Stimulated activated naive B cell treated with anti-CD40 and anti-IgM and Interleukin-4, amounts not matched to agents 10 μg/mL and 1 μg/mL and 100 μg/mL, for 72 hours (primary cell): Measurements from ENCODE around the gene VIM.
"Not testable (repeated sequence)": the region's sequence is repeated elsewhere in the genome, so short reads cannot be mapped to it uniquely, and the experiment has no call there.

Experiments used
- ATAC-seq, 2 donors: fragments of 150-1000 bp; cut with Tn5 transposase; replicated peaks; 2 replicates each; pipeline ENCODE4 v1.10.0; 2021; ENCODE audit warnings: moderate library complexity in 1 of 2
- DNase-seq: peaks from one replicate; pipeline ENCODE4 v3.0.0; 2021
- H3K27ac Mint-ChIP-seq: one replicate; pipeline ENCODE4 v1.8.0; 2022; ENCODE audit warnings: mild to moderate bottlenecking, mixed read lengths
- H3K27me3 Mint-ChIP-seq, 2 donors: one replicate each; pipeline ENCODE4 v1.8.0; 2022; ENCODE audit warnings: mixed read lengths in 2 of 2
- H3K36me3 Mint-ChIP-seq, 2 donors: one replicate each; pipeline ENCODE4 v1.8.0; 2022; ENCODE audit warnings: mixed read lengths in 2 of 2, mild to moderate bottlenecking in 1 of 2
- H3K4me1 Mint-ChIP-seq, 2 donors: one replicate each; pipeline ENCODE4 v1.8.0; 2022; ENCODE audit warnings: mixed read lengths in 2 of 2, mild to moderate bottlenecking in 1 of 2
- H3K4me3 Mint-ChIP-seq, 2 donors: one replicate each; pipeline ENCODE4 v1.8.0; 2022; ENCODE audit warnings: mild to moderate bottlenecking in 2 of 2, mixed read lengths in 2 of 2, moderate library complexity in 1 of 2
- H3K9me3 Mint-ChIP-seq, 2 donors: one replicate each; pipeline ENCODE4 v1.8.0; 2022; ENCODE audit warnings: mixed read lengths in 2 of 2, mild to moderate bottlenecking in 1 of 2

The VIM gene

GRCh38 chr10:17241611-17242333, 13.7 kb downstream of the VIM start:
- H3K36me3 Mint-ChIP-seq = peaks cover 0 to 9% of the 10 kb centered on the region in 2 donors
- peaks cover 6% of the 10 kb centered on the region in 2 donors for H3K27me3 Mint-ChIP-seq
- no peak overlapping the region for H3K4me3 Mint-ChIP-seq
- no peak for ATAC-seq
- no peaks in the 10 kb centered on the region for H3K4me1 Mint-ChIP-seq
- DNase-seq = no peak
- no peaks in the 10 kb centered on the region for H3K9me3 Mint-ChIP-seq
- H3K27ac Mint-ChIP-seq = no peak overlapping the region

GRCh38 chr10:17244700-17245365, 16.8 kb downstream of the VIM start:
- H3K9me3 Mint-ChIP-seq = peaks cover 0 to 2% of the 10 kb centered on the region in 2 donors

GRCh38 chr10:17247210-17247609, 19.2 kb downstream of the VIM start:
- DNase-seq (no peak), ATAC-seq (no peak)
- Mint-ChIP-seq H3K27me3 (peaks cover 6% of the 10 kb centered on the region in 2 donors), H3K4me3 (no peak overlapping the region), H3K4me1 (no peaks in the 10 kb centered on the region), H3K27ac (no peak overlapping the region), H3K36me3 (peaks cover 0 to 2% of the 10 kb centered on the region in 2 donors), H3K9me3 (peaks cover 0 to 2% of the 10 kb centered on the region in 2 donors)

More at GRCh38 chr10:17244700-17245365, 16.8 kb downstream of the VIM start:
- ATAC-seq = no peak
- H3K27ac Mint-ChIP-seq = no peak overlapping the region
- DNase-seq = no peak
- no peaks in the 10 kb centered on the region for H3K4me1 Mint-ChIP-seq
- H3K36me3 Mint-ChIP-seq = peaks cover 0 to 2% of the 10 kb centered on the region in 2 donors
- peaks cover 6% of the 10 kb centered on the region in 2 donors for H3K27me3 Mint-ChIP-seq
- H3K4me3 Mint-ChIP-seq = no peak overlapping the region

- H3K4me3 Mint-ChIP-seq = no peak overlapping the region
- peaks cover 6% of the 10 kb centered on the region in 2 donors for H3K27me3 Mint-ChIP-seq
- no peak overlapping the region for H3K27ac Mint-ChIP-seq
- H3K4me1 Mint-ChIP-seq = no peaks in the 10 kb centered on the region
- DNase-seq = no peak
- ATAC-seq = no peak
- H3K9me3 Mint-ChIP-seq = peaks cover 0 to 2% of the 10 kb centered on the region in 2 donors
- peaks cover 0 to 2% of the 10 kb centered on the region in 2 donors for H3K36me3 Mint-ChIP-seq
Observed at GRCh38 chr10:17248964-17249363, 20.9 kb downstream of the VIM start.

- Mint-ChIP-seq H3K27me3 (peaks cover 6% of the 10 kb centered on the region in 2 donors), H3K4me1 (no peaks in the 10 kb centered on the region), H3K4me3 (no peak overlapping the region), H3K27ac (no peak overlapping the region), H3K36me3 (peaks cover 0 to 2% of the 10 kb centered on the region in 2 donors), H3K9me3 (peaks cover 3 to 5% of the 10 kb centered on the region in 2 donors)
- DNase-seq (no peak), ATAC-seq (peak; percentile 39 to 61)
Observed at GRCh38 chr10:17249820-17250219, 21.8 kb downstream of the VIM start.

GRCh38 chr10:17250736-17251135, 22.7 kb downstream of the VIM start:
- Mint-ChIP-seq H3K36me3 (peaks cover 0 to 2% of the 10 kb centered on the region in 2 donors), H3K27me3 (peaks cover 6% of the 10 kb centered on the region in 2 donors), H3K4me3 (no peak overlapping the region), H3K27ac (no peak overlapping the region), H3K4me1 (peaks cover 0 to 2% of the 10 kb centered on the region in 2 donors), H3K9me3 (peaks cover 5 to 7% of the 10 kb centered on the region in 2 donors)
- peak in 1 of 2 donors; percentile 31 for ATAC-seq
- DNase-seq = no peak

- not testable (repeated sequence) for H3K4me3 Mint-ChIP-seq, ATAC-seq, H3K36me3 Mint-ChIP-seq, H3K4me1 Mint-ChIP-seq, H3K27ac Mint-ChIP-seq, H3K9me3 Mint-ChIP-seq, DNase-seq, H3K27me3 Mint-ChIP-seq
Observed at GRCh38 chr10:17254543-17255050, 26.6 kb downstream of the VIM start.

GRCh38 chr10:17255512-17255911, 27.5 kb downstream of the VIM start:
- Mint-ChIP-seq H3K36me3 (no peaks in the 10 kb centered on the region), H3K4me3 (no peak overlapping the region), H3K27ac (no peak overlapping the region), H3K27me3 (peaks cover 0 to 4% of the 10 kb centered on the region in 2 donors), H3K4me1 (peaks cover 0 to 5% of the 10 kb centered on the region in 2 donors), H3K9me3 (peaks cover 5 to 10% of the 10 kb centered on the region in 2 donors)
- ATAC-seq (peak in 1 of 2 donors; percentile 42), DNase-seq (no peak)

GRCh38 chr10:17256051-17256450, 28.0 kb downstream of the VIM start:
- Mint-ChIP-seq H3K4me1 (peaks cover 0 to 5% of the 10 kb centered on the region in 2 donors), H3K27ac (no peak overlapping the region), H3K27me3 (peaks cover 0 to 4% of the 10 kb centered on the region in 2 donors), H3K36me3 (no peaks in the 10 kb centered on the region), H3K4me3 (no peak overlapping the region), H3K9me3 (peaks cover 5 to 10% of the 10 kb centered on the region in 2 donors)
- ATAC-seq = no peak
- no peak for DNase-seq

GRCh38 chr10:17256627-17257026, 28.6 kb downstream of the VIM start:
- DNase-seq (no peak), ATAC-seq (no peak)
- Mint-ChIP-seq H3K4me1 (peaks cover 0 to 5% of the 10 kb centered on the region in 2 donors), H3K4me3 (no peak overlapping the region), H3K9me3 (peaks cover 5 to 10% of the 10 kb centered on the region in 2 donors), H3K27ac (no peak overlapping the region), H3K36me3 (no peaks in the 10 kb centered on the region), H3K27me3 (peaks cover 0 to 4% of the 10 kb centered on the region in 2 donors)

- ATAC-seq (peak; percentile 74 to 78), DNase-seq (peak; percentile 31)
- Mint-ChIP-seq H3K27ac (no peak overlapping the region), H3K4me1 (peaks cover 0 to 5% of the 10 kb centered on the region in 2 donors), H3K4me3 (peak overlapping the region in 1 of 2 donors; percentile 11), H3K27me3 (peaks cover 0 to 4% of the 10 kb centered on the region in 2 donors), H3K9me3 (peaks cover 8 to 10% of the 10 kb centered on the region in 2 donors), H3K36me3 (peaks cover 0 to 1% of the 10 kb centered on the region in 2 donors)
Observed at GRCh38 chr10:17257466-17258321, 29.7 kb downstream of the VIM start.

- H3K9me3 Mint-ChIP-seq = peaks cover 9 to 11% of the 10 kb centered on the region in 2 donors
- H3K4me1 Mint-ChIP-seq = peaks cover 0 to under 1% of the 10 kb centered on the region in 2 donors
- H3K27ac Mint-ChIP-seq = no peak overlapping the region
- no peak for DNase-seq
- peaks cover 0 to 1% of the 10 kb centered on the region in 2 donors for H3K36me3 Mint-ChIP-seq
- ATAC-seq = no peak
- no peak overlapping the region for H3K4me3 Mint-ChIP-seq
- H3K27me3 Mint-ChIP-seq = peaks cover 4% of the 10 kb centered on the region in 2 donors
Observed at GRCh38 chr10:17262502-17262901, 34.5 kb downstream of the VIM start.

GRCh38 chr10:17263580-17263979, 35.5 kb downstream of the VIM start:
- H3K9me3 Mint-ChIP-seq = peaks cover 9 to 11% of the 10 kb centered on the region in 2 donors
- H3K27me3 Mint-ChIP-seq = peaks cover 4 to 14% of the 10 kb centered on the region in 2 donors
- no peak overlapping the region for H3K4me3 Mint-ChIP-seq
- H3K36me3 Mint-ChIP-seq = peaks cover 0 to 1% of the 10 kb centered on the region in 2 donors
- H3K27ac Mint-ChIP-seq = no peak overlapping the region
- no peak for ATAC-seq
- DNase-seq = no peak
- H3K4me1 Mint-ChIP-seq = no peaks in the 10 kb centered on the region

GRCh38 chr10:17265468-17265867, 37.4 kb downstream of the VIM start:
- DNase-seq = no peak
- H3K9me3 Mint-ChIP-seq = peaks cover 9 to 11% of the 10 kb centered on the region in 2 donors
- H3K36me3 Mint-ChIP-seq = peaks cover 0 to 1% of the 10 kb centered on the region in 2 donors
- ATAC-seq = no peak
- H3K4me1 Mint-ChIP-seq = no peaks in the 10 kb centered on the region
- H3K27me3 Mint-ChIP-seq = peaks cover 4 to 14% of the 10 kb centered on the region in 2 donors
- no peak overlapping the region for H3K4me3 Mint-ChIP-seq
- H3K27ac Mint-ChIP-seq = no peak overlapping the region
